HCT116 (cell line): ENCODE measurements around the gene CABLES1. TPM values are rescaled to one million over a fixed set of nuclear protein-coding genes. Genes with fewer than 3 reads are reported as not detected.

ENCODE experiments used
- ATAC-seq: fragments of 200-7000 bp; cut with Tn5 transposase; 2 replicates; pipeline ENCODE4 v1.9.1; 2020; ENCODE audit warnings: mild to moderate bottlenecking, moderate library complexity
- BruUV-seq: library from RNA; stranded (reverse); fragments of 400-500 nt; replicated peaks from 2 replicates; lab custom pipeline; 2021; lab: Mats Ljungman, UMichigan
- CTCF ChIA-PET: fragments of 300-600 bp; sonication (Branson Sonifier 250); formaldehyde crosslinking; loops from one replicate; lab custom pipeline; 2021; ENCODE audit warnings: antibody characterized with exemption; lab: Charles Lee
- POLR2A ChIA-PET: fragments of 300-600, 350-600 bp; sonication (Branson Sonifier 250); formaldehyde crosslinking; loops from one replicate; lab custom pipeline; 2021; ENCODE audit warnings: antibody characterized with exemption; lab: Charles Lee
- RAD21 ChIA-PET, 2 experiments: fragments of 300-600 bp; sonication (Branson Sonifier 250); formaldehyde crosslinking; loops; one replicate each; lab custom pipeline; 2023; ENCODE audit warnings: low total read pairs in 2 of 2; ENCODE audit not compliant: uncharacterized antibody in 2 of 2, unreplicated experiment in 2 of 2, low non-redundant PET in 1 of 2; lab: Charles Lee
- DNase-seq: peaks from one replicate; pipeline ENCODE4 v3.0.0-alpha.2; 2010; ENCODE audit warnings: low read depth, low spot score
- H2AFZ ChIP-seq: fragments of 200-600 bp; shearing (Covaris generic), sonication (generic); 2 replicates; pipeline ENCODE4 v1.6.1; 2017; ENCODE audit warnings: low read depth, mixed run types, mixed read lengths, antibody characterized with exemption, low read length; ENCODE audit not compliant: poor library complexity, severe bottlenecking
- H3K27ac ChIP-seq: 2 replicates; pipeline ENCODE4 v1.5.1; 2012; ENCODE audit warnings: low read depth, low read length
- H3K27me3 ChIP-seq: fragments of 200-600 bp; sonication (generic); 2 replicates; pipeline ENCODE4 v1.6.1; 2016; ENCODE audit warnings: mixed run types, low read length, mixed read lengths; ENCODE audit not compliant: insufficient read depth
- H3K36me3 ChIP-seq, 2 experiments: fragments of 200-500 bp in 1 of 2; fragments of 200-600 bp in 1 of 2; sonication (Bioruptor generic) in 1 of 2; sonication (generic) in 1 of 2; 2 replicates each; pipeline versions ENCODE4 v1.5.1 to v1.6.1; 2014 to 2016; ENCODE audit warnings: low read length in 2 of 2, inconsistent platforms in 1 of 2, mixed read lengths in 1 of 2, mixed run types in 1 of 2; ENCODE audit not compliant: insufficient read depth in 2 of 2, control insufficient read depth in 1 of 2
- H3K4me1 ChIP-seq, 2 experiments: fragments of 200-600 bp in 1 of 2; sonication (generic) in 1 of 2; 2 replicates each; pipeline versions ENCODE4 v1.5.1 to v1.6.1; 2012 to 2017; ENCODE audit warnings: low read length in 2 of 2, inconsistent platforms in 1 of 2, mild to moderate bottlenecking in 1 of 2, mixed read lengths in 1 of 2, mixed run types in 1 of 2, moderate library complexity in 1 of 2; ENCODE audit not compliant: insufficient read depth in 2 of 2, control insufficient read depth in 1 of 2
- H3K4me2 ChIP-seq: fragments of 200-600 bp; sonication (generic); 2 replicates; pipeline ENCODE4 v1.6.1; 2017; ENCODE audit warnings: mixed run types, low read length, mixed read lengths
- H3K4me3 ChIP-seq, 2 experiments: fragments of 200-600 bp in 1 of 2; sonication (generic) in 1 of 2; replicated peaks in 1 of 2; 2 replicates each; pipeline ENCODE4 v1.5.1; 2011 to 2016; ENCODE audit warnings: low read length in 2 of 2, control low read depth in 1 of 2, low read depth in 1 of 2, mild to moderate bottlenecking in 1 of 2, mixed read lengths in 1 of 2, mixed run types in 1 of 2
- H3K79me2 ChIP-seq: fragments of 200-600 bp; sonication (generic); 2 replicates; pipeline ENCODE4 v1.6.1; 2017; ENCODE audit warnings: mild to moderate bottlenecking, mixed run types, low read length, moderate library complexity, mixed read lengths; ENCODE audit not compliant: insufficient read depth
- H3K9ac ChIP-seq: fragments of 200-600 bp; sonication (generic); 2 replicates; pipeline ENCODE4 v1.6.1; 2016; ENCODE audit warnings: low read length, mixed read lengths
- H3K9me2 ChIP-seq: fragments of 200-600 bp; sonication (generic), shearing (Covaris generic); 2 replicates; pipeline ENCODE4 v1.6.1; 2017; ENCODE audit warnings: mixed run types, mild to moderate bottlenecking, moderate library complexity; ENCODE audit not compliant: insufficient read depth
- H3K9me3 ChIP-seq, 2 experiments: fragments of 200-500 bp in 1 of 2; fragments of 200-600 bp in 1 of 2; sonication (Bioruptor generic) in 1 of 2; sonication (generic) in 1 of 2; 2 replicates each; pipeline ENCODE4 v1.6.1; 2014 to 2017; ENCODE audit warnings: low read length in 2 of 2, mixed read lengths in 2 of 2, inconsistent platforms in 1 of 2, low read depth in 1 of 2, mild to moderate bottlenecking in 1 of 2, mixed run types in 1 of 2, moderate library complexity in 1 of 2; ENCODE audit not compliant: control insufficient read depth in 1 of 2, insufficient read depth in 1 of 2
- H4K20me1 ChIP-seq: fragments of 200-600 bp; sonication (generic), shearing (Covaris generic); 2 replicates; pipeline ENCODE4 v1.6.1; 2017; ENCODE audit warnings: mixed run types, mild to moderate bottlenecking, moderate library complexity; ENCODE audit not compliant: insufficient read depth
- ATF3 ChIP-seq: IDR thresholded peaks from 2 replicates; pipeline ENCODE4 v1.6.1; 2012
- CTCF ChIP-seq, 3 experiments: fragments of 200-600 bp in 1 of 3; sonication (generic) in 1 of 3; IDR thresholded peaks in 2 of 3; conservative IDR thresholded peaks in 1 of 3; 2 replicates each; pipeline ENCODE4 v1.5.1; 2012 to 2017; ENCODE audit warnings: low read depth in 2 of 3, low read length in 2 of 3, antibody characterized with exemption in 1 of 3, borderline replicate concordance in 1 of 3, control low read depth in 1 of 3, mild to moderate bottlenecking in 1 of 3, mixed read lengths in 1 of 3, mixed run types in 1 of 3, moderate library complexity in 1 of 3; ENCODE audit not compliant: insufficient read depth in 1 of 3
- EGR1 ChIP-seq: IDR thresholded peaks from 2 replicates; pipeline ENCODE4 v1.6.1; 2012; ENCODE audit warnings: low read depth
- EZH2phosphoT487 ChIP-seq: fragments of 200-600 bp; IDR thresholded peaks from 2 replicates; pipeline ENCODE4 v1.6.1; 2018; ENCODE audit warnings: antibody characterized with exemption, borderline replicate concordance
- FOSL1 ChIP-seq: IDR thresholded peaks from 2 replicates; pipeline ENCODE4 v1.6.1; 2012; ENCODE audit warnings: low read depth
- JUND ChIP-seq: IDR thresholded peaks from 2 replicates; pipeline ENCODE4 v1.6.1; 2012
- MAX ChIP-seq: IDR thresholded peaks from 2 replicates; pipeline ENCODE4 v1.6.1; 2012
- POLR2A ChIP-seq: IDR thresholded peaks from 2 replicates; pipeline ENCODE4 v1.7.0; 2011; ENCODE audit warnings: borderline replicate concordance; ENCODE audit not compliant: insufficient read depth, insufficient read length; ENCODE audit errors: extremely low read depth
- REST ChIP-seq: IDR thresholded peaks from 2 replicates; pipeline ENCODE4 v1.6.1; 2012; ENCODE audit warnings: low read depth
- SIN3A ChIP-seq: IDR thresholded peaks from 2 replicates; pipeline ENCODE4 v1.6.1; 2012; ENCODE audit warnings: low read depth
- SP1 ChIP-seq: IDR thresholded peaks from 2 replicates; pipeline ENCODE4 v1.6.1; 2012; ENCODE audit warnings: low read depth
- SRF ChIP-seq: IDR thresholded peaks from 2 replicates; pipeline ENCODE4 v1.6.1; 2012; ENCODE audit warnings: low read depth
- TCF7L2 ChIP-seq: IDR thresholded peaks from 2 replicates; pipeline ENCODE4 v1.7.0; 2011; ENCODE audit warnings: borderline replicate concordance, inconsistent platforms; ENCODE audit not compliant: insufficient read depth, insufficient read length; ENCODE audit errors: extremely low read depth
- ZFX ChIP-seq: fragments of 450-650 bp; IDR thresholded peaks from 2 replicates; pipeline ENCODE4 v1.6.1; 2017
- intact Hi-C: fragments of 100-400 bp; cut with micrococcal nuclease; formaldehyde crosslinking; loops from 2 replicates; pipeline ENCODE4 v1.10.0; 2022
- total RNA-seq: library from RNA; stranded (reverse); gene quantifications from one replicate; pipeline ENCODE4 v1.2.1, GENCODE V29; 2021; ENCODE audit not compliant: unreplicated experiment

Gene CABLES1
- total RNA-seq, 1 experiment from 2014 or later: 7.7 TPM

GRCh38 chr18:23280844-23281243, 145.6 kb downstream of the CABLES1 start:
- ChIA-PET RAD21 (no interaction called here), POLR2A (no interaction called here), CTCF (no interaction called here)
- intact Hi-C loops: no loop called here
- Histone ChIP-seq H3K27ac (no peak overlapping the region), H3K9me2 (no peaks in the 10 kb centered on the region), H2AFZ (no peak overlapping the region), H3K27me3 (no peaks in the 10 kb centered on the region), H3K4me2 (no peak overlapping the region), H3K9ac (no peak overlapping the region), H3K36me3 (no peaks in the 10 kb centered on the region), H3K9me3 (peaks cover 0 to 9% of the 10 kb centered on the region in 2 experiments; a peak in 1 of 4 replicates), H3K4me1 (peaks cover 31 to 57% of the 10 kb centered on the region in 2 experiments), H4K20me1 (no peaks in the 10 kb centered on the region), H3K79me2 (no peaks in the 10 kb centered on the region), H3K4me3 (no peak overlapping the region)
- no TSS peak for BruUV-seq
- ATAC-seq (no peak), DNase-seq (no peak)
- TF ChIP-seq JUND: no peak
- TF ChIP-seq EGR1: no peak
- TF ChIP-seq POLR2A: no peak
- no peak for TF ChIP-seq CTCF (IDR thresholded peaks at IDR 0.05 in 2 of 3, conservative IDR thresholded peaks at IDR 0.05 in 1 of 3; ENCODE audit: borderline replicate concordance in 1 of 3, insufficient read depth in 1 of 3, low read depth in 2 of 3, low read length in 2 of 3)
- TF ChIP-seq ATF3: no peak
- TF ChIP-seq TCF7L2: no peak
- TF ChIP-seq REST: no peak
- TF ChIP-seq SRF: no peak
- no peak for TF ChIP-seq EZH2phosphoT487
- no peak for TF ChIP-seq ZFX
- no peak for TF ChIP-seq MAX
- no peak for TF ChIP-seq SP1
- no peak for TF ChIP-seq FOSL1
- TF ChIP-seq SIN3A: no peak
